ENCODE measurements around the gene SLC38A4. TPM values are rescaled to one million over a fixed set of nuclear protein-coding genes. Genes with fewer than 3 reads are reported as not detected.

SLC38A4 gene
- total RNA-seq, 1 donor from 2014 or later: 0.29 TPM

DNA sequence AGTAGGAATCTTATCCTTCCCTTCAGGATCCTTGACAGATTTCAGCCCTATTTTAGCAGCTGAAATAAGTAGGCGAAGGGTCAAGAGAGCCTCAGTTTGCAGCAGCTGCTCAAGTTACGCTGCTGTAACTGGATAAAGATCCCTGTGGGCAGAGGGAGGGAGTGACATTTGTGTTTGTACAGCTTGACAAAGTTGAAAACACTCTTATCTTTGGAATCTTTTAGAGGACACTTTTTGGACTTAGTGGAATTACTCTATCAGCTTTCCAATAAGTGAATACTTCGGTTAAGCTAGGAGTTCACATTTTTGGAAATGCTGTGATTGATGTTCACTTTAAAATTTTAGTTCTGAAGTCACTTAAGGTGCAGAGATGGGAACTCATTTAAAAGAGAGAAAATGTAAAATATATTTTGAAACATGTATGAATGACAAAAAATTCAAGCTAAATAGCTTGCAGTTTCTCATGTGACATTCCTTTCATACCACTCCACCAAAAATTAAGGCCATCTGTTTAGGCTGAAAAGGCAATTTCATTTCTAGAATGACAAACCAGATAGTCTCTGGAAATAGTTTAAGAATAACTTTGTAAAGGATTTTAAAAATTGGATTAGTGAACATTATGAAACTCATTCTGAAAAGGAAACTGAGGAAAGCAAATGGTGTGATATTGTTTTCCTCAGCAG is 55.2 kb downstream of the SLC38A4 start:
- TF ChIP-seq, protein P1, sequence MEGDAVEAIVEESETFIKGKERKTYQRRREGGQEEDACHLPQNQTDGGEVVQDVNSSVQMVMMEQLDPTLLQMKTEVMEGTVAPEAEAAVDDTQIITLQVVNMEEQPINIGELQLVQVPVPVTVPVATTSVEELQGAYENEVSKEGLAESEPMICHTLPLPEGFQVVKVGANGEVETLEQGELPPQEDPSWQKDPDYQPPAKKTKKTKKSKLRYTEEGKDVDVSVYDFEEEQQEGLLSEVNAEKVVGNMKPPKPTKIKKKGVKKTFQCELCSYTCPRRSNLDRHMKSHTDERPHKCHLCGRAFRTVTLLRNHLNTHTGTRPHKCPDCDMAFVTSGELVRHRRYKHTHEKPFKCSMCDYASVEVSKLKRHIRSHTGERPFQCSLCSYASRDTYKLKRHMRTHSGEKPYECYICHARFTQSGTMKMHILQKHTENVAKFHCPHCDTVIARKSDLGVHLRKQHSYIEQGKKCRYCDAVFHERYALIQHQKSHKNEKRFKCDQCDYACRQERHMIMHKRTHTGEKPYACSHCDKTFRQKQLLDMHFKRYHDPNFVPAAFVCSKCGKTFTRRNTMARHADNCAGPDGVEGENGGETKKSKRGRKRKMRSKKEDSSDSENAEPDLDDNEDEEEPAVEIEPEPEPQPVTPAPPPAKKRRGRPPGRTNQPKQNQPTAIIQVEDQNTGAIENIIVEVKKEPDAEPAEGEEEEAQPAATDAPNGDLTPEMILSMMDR (IDR thresholded peaks at IDR 0.05; ENCODE audit: unreplicated experiment): no peak
- Mint-ChIP-seq H3K27ac (peak overlapping the region; percentile 78), H3K4me1 (peaks cover 26% of the 10 kb centered on the region), H3K9me3 (no peaks in the 10 kb centered on the region), H3K4me3 (no peak overlapping the region), H3K27me3 (ENCODE audit: low read depth) (no peaks in the 10 kb centered on the region), H3K36me3 (no peaks in the 10 kb centered on the region)
- DNase-seq (ENCODE audit: low spot score in 2 of 2, unreplicated experiment in 2 of 2): no peak

DNA sequence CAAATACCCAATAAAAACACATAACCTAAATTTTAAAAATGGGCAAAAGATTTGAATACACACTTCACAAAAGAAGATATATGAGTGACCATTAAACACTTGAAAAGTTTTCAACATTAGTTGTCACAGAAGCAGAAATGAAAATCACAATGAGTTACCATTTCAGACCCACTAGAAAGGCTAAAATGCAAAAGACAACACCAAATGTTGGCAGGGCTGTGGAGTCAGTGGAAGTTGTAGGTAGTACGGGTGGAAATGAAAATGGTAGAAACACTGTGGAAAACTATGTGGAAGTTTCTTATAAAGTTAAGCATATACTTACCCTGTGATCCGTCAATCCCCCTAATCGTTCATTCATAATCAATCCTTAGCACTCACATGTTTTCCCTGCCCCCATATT is 61.8 kb downstream of the SLC38A4 start:
- no peak for DNase-seq (ENCODE audit: low spot score in 2 of 2, unreplicated experiment in 2 of 2)
- Mint-ChIP-seq H3K9me3 (peaks cover 23% of the 10 kb centered on the region), H3K27ac (no peak overlapping the region), H3K4me3 (no peak overlapping the region), H3K27me3 (ENCODE audit: low read depth) (no peaks in the 10 kb centered on the region), H3K36me3 (peaks cover 2% of the 10 kb centered on the region), H3K4me1 (no peaks in the 10 kb centered on the region)
- TF ChIP-seq, protein P1 (IDR thresholded peaks at IDR 0.05; ENCODE audit: unreplicated experiment): no peak

DNA sequence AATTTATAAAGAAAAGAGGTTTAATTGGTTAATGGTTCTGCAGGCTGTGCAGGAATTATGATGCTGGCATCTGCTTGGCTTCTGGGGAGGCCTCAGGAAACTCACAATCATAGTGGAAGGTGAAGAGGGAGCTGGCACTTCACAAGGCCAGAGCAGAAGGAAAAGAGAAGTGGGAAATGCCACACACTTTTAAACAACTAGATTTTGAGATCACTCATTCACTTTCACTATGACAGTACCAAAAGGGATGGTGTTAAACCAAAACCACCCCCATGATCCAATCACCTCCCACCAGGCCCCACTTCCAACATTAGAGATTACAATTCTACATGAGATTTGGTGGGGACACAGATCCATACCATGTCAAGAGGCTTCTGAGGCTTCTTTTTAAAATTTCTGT is 62.6 kb downstream of the SLC38A4 start:
- TF ChIP-seq, protein P1 (IDR thresholded peaks at IDR 0.05; ENCODE audit: unreplicated experiment): no peak
- Mint-ChIP-seq H3K27me3 (ENCODE audit: low read depth) (no peaks in the 10 kb centered on the region), H3K9me3 (peaks cover 27% of the 10 kb centered on the region), H3K36me3 (peaks cover 2% of the 10 kb centered on the region), H3K4me1 (no peaks in the 10 kb centered on the region), H3K4me3 (no peak overlapping the region), H3K27ac (no peak overlapping the region)
- no peak for DNase-seq (ENCODE audit: low spot score in 2 of 2, unreplicated experiment in 2 of 2)

DNA sequence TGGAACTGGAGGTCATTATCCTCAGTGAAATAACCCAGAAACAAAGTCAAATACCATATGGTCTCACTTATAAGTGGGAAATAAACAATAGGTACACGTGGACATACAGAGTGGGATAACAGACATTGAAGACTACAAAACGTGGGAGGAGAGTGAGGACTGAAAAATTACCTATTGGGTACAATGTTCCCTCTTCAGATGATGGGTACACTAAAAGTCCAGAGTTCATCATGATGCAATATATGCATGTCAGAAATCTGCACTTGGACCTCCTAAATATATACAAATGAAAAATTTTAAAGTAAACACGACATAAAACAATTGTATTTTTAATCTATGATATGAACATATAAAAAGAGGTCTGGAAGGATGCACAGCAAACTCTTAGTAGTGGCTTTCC is 71.2 kb downstream of the SLC38A4 start:
- no peak for DNase-seq (ENCODE audit: low spot score in 2 of 2, unreplicated experiment in 2 of 2)
- H3K4me1 Mint-ChIP-seq: no peaks in the 10 kb centered on the region
- no peaks in the 10 kb centered on the region for H3K27me3 Mint-ChIP-seq (ENCODE audit: low read depth)
- H3K27ac Mint-ChIP-seq: no peak overlapping the region
- H3K9me3 Mint-ChIP-seq: peaks cover 35% of the 10 kb centered on the region
- H3K36me3 Mint-ChIP-seq: no peaks in the 10 kb centered on the region
- TF ChIP-seq, protein P1 (IDR thresholded peaks at IDR 0.05; ENCODE audit: unreplicated experiment): no peak
- no peak overlapping the region for H3K4me3 Mint-ChIP-seq

DNA sequence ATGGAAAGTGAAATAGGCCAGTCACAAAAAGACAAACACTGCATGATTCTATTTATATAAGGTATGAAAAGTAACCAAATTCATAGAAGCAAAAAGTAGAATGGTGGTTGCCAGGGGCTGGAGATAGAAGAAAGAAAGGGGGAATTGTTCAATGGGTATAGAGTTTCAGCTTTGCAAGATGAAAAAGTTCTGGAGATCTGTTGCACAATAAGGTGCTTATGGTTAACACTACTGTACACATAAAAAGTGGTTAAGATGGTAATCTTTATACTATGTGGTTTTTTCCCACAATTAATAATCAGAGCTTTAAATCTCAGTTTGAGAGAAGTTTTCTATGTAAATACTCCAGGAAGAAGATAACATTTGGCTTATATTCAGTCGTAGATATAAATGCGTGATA is 73.4 kb downstream of the SLC38A4 start:
- Mint-ChIP-seq H3K9me3 (peaks cover 30% of the 10 kb centered on the region), H3K27me3 (ENCODE audit: low read depth) (no peaks in the 10 kb centered on the region), H3K4me1 (no peaks in the 10 kb centered on the region), H3K4me3 (no peak overlapping the region), H3K27ac (no peak overlapping the region), H3K36me3 (no peaks in the 10 kb centered on the region)
- TF ChIP-seq, protein P1 (IDR thresholded peaks at IDR 0.05; ENCODE audit: unreplicated experiment): no peak
- DNase-seq (ENCODE audit: low spot score in 2 of 2, unreplicated experiment in 2 of 2): no peak

Data from mesothelial cell of epicardium (in vitro differentiated cells).